ENCODE results near the gene ACR. TPM values are rescaled to one million over a fixed set of nuclear protein-coding genes. Genes with fewer than 3 reads are reported as not detected.

The ACR gene
- total and polyA plus RNA-seq, 2 of the 13 experiments (the other 11 are each of a cell fraction or from before 2014, with no cell fraction given) = 0.15 TPM; not detected in 1

DNA sequence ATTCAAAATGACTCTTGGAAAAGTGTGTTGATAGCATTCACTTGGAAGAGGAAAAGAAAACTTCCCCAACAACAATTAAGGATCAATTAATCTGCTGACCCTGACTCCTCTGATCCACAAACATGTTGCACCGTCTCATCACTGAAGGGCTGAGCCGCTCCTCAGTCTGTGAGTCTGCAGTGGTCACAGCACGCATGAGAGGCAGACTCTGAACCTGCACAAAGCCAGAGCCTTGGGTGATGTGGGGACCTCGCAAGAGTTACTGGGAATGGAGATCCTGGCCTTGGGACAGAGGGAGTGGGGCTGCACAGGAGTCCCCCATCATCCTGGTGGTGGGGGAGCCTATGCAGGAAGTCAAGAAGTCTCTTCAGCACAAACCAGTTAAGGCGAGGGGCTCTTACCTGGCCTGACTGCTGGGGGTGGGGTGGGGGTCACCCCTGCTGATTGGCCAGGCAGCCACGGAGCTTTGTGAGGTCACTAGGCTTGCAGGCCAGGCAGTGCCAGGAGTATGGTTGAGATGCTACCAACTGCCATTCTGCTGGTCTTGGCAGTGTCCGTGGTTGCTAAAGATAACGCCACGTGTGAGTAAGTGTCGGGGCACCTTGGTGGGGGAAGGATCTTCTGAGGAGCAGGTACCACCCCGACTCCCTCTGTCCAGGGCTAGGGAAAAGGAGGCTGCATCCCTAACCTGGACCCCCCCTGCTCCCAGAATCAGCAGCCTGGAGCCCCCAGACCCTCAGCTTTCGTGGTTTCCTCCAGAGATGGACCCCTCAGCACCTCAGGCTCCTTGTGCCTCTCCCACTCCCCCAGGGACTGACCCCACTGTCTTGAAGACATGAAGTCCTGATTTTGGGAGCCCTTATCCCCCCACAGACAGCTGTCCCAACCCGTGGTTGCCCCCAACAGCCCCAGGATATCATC, at the start of gene ACR (continued):
- TF ChIP-seq, protein P1, sequence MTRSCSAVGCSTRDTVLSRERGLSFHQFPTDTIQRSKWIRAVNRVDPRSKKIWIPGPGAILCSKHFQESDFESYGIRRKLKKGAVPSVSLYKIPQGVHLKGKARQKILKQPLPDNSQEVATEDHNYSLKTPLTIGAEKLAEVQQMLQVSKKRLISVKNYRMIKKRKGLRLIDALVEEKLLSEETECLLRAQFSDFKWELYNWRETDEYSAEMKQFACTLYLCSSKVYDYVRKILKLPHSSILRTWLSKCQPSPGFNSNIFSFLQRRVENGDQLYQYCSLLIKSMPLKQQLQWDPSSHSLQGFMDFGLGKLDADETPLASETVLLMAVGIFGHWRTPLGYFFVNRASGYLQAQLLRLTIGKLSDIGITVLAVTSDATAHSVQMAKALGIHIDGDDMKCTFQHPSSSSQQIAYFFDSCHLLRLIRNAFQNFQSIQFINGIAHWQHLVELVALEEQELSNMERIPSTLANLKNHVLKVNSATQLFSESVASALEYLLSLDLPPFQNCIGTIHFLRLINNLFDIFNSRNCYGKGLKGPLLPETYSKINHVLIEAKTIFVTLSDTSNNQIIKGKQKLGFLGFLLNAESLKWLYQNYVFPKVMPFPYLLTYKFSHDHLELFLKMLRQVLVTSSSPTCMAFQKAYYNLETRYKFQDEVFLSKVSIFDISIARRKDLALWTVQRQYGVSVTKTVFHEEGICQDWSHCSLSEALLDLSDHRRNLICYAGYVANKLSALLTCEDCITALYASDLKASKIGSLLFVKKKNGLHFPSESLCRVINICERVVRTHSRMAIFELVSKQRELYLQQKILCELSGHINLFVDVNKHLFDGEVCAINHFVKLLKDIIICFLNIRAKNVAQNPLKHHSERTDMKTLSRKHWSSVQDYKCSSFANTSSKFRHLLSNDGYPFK (CRISPR knock-in tag; IDR thresholded peaks at IDR 0.05; ENCODE audit: borderline replicate concordance) = no peak
- TF ChIP-seq PRMT3 (CRISPR knock-in tag; IDR thresholded peaks at IDR 0.05; ENCODE audit: borderline replicate concordance, low read depth) (no peak), KDM1A (CRISPR knock-in tag; IDR thresholded peaks at IDR 0.05) (no peak), MEF2D (CRISPR knock-in tag; IDR thresholded peaks at IDR 0.05) (no peak), SKI (IDR thresholded peaks at IDR 0.05; ENCODE audit: partially characterized antibody) (no peak)
- TF ChIP-seq, protein P2, sequence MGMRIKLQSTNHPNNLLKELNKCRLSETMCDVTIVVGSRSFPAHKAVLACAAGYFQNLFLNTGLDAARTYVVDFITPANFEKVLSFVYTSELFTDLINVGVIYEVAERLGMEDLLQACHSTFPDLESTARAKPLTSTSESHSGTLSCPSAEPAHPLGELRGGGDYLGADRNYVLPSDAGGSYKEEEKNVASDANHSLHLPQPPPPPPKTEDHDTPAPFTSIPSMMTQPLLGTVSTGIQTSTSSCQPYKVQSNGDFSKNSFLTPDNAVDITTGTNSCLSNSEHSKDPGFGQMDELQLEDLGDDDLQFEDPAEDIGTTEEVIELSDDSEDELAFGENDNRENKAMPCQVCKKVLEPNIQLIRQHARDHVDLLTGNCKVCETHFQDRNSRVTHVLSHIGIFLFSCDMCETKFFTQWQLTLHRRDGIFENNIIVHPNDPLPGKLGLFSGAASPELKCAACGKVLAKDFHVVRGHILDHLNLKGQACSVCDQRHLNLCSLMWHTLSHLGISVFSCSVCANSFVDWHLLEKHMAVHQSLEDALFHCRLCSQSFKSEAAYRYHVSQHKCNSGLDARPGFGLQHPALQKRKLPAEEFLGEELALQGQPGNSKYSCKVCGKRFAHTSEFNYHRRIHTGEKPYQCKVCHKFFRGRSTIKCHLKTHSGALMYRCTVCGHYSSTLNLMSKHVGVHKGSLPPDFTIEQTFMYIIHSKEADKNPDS (CRISPR knock-in tag; IDR thresholded peaks at IDR 0.05) = no peak

DNA sequence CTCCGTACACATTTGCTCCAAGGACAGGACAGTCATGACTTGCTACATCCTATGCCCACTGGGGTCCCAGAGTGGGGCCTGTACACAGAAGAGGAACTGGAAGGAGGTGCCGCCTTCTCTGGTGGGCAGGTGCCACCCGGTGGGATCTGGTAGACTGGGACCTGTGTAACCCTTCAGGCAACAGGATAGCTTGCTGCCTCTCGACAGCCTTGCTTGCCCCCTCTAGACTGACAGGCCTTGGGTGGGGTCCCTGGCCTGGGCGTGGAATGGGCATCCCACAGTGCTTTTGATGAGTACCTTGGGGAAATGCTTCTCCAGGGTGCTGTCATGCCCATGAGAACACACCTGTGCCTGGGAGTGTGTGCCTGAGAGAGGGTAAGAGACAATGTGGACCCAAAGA, 49.6 kb upstream of the ACR start:
- 100% methylated on average over 2 of the region's 5 CpGs for WGBS (ENCODE audit: low lambda C conversion rate)
- no peak for FAIRE-seq
- BruUV-seq (replicated peaks) = no TSS peak
- Histone ChIP-seq H2AFZ (ENCODE audit: low read length) (no peak overlapping the region), H3K4me3 (replicated peaks in 1 of 3; ENCODE audit: insufficient read depth in 1 of 3, low read depth in 2 of 3, low read length in 3 of 3) (no peak overlapping the region), H3K27ac (ENCODE audit: extremely low read length, insufficient read depth, low read length) (no peak overlapping the region), H4K20me1 (ENCODE audit: insufficient read depth, low read length) (no peaks in the 10 kb centered on the region), H3K27me3 (ENCODE audit: control insufficient read depth in 1 of 2, insufficient read depth in 2 of 2, low read length in 2 of 2) (no peaks in the 10 kb centered on the region), H3K9ac (ENCODE audit: insufficient read depth, low read depth, low read length) (no peak overlapping the region), H3K9me3 (ENCODE audit: low read length) (no peaks in the 10 kb centered on the region), H3K4me1 (ENCODE audit: insufficient read depth, low read length) (peaks cover 16% of the 10 kb centered on the region), H3K4me2 (ENCODE audit: low read depth, low read length) (no peak overlapping the region), H3K79me2 (ENCODE audit: insufficient read depth, low read length) (no peaks in the 10 kb centered on the region), H3K36me3 (replicated peaks in 1 of 2; ENCODE audit: control insufficient read depth in 1 of 2, insufficient read depth in 2 of 2, low read length in 2 of 2) (no peaks in the 10 kb centered on the region)
- intact Hi-C loops (cut with micrococcal nuclease; ENCODE audit: unreplicated experiment) = no loop called here
- in situ Hi-C loops (cut with HindIII; ENCODE audit: extremely low pct_ligation_motif_present, low pct_unique_long_range_greater_than_20kb) = no loop called here
- no peak for DNase-seq (ENCODE audit: low spot score)
- ChIA-PET POLR2A (no interaction called here), CTCF (ENCODE audit: low intra/inter-chr PET ratio, low total read pairs) (no interaction called here)
- no peak for ATAC-seq
- TF ChIP-seq KDM2A (CRISPR knock-in tag; IDR thresholded peaks at IDR 0.05; ENCODE audit: borderline replicate concordance, low read depth) (no peak), GZF1 (CRISPR knock-in tag; IDR thresholded peaks at IDR 0.05) (no peak), PHF20 (CRISPR knock-in tag; IDR thresholded peaks at IDR 0.05) (no peak), ZSCAN9 (CRISPR knock-in tag; IDR thresholded peaks at IDR 0.05; ENCODE audit: borderline replicate concordance) (no peak), ZNF570 (CRISPR knock-in tag; IDR thresholded peaks at IDR 0.05; ENCODE audit: borderline replicate concordance) (no peak), ZNF549 (CRISPR knock-in tag; IDR thresholded peaks at IDR 0.05) (no peak), SOX5 (CRISPR knock-in tag; IDR thresholded peaks at IDR 0.05; ENCODE audit: borderline replicate concordance) (no peak), CREB1 (IDR thresholded peaks at IDR 0.05) (no peak), CREB1 (CRISPR knock-in tag; IDR thresholded peaks at IDR 0.05) (no peak)
- TF ChIP-seq, protein P3, sequence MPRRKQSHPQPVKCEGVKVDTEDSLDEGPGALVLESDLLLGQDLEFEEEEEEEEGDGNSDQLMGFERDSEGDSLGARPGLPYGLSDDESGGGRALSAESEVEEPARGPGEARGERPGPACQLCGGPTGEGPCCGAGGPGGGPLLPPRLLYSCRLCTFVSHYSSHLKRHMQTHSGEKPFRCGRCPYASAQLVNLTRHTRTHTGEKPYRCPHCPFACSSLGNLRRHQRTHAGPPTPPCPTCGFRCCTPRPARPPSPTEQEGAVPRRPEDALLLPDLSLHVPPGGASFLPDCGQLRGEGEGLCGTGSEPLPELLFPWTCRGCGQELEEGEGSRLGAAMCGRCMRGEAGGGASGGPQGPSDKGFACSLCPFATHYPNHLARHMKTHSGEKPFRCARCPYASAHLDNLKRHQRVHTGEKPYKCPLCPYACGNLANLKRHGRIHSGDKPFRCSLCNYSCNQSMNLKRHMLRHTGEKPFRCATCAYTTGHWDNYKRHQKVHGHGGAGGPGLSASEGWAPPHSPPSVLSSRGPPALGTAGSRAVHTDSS (CRISPR knock-in tag; conservative IDR thresholded peaks at IDR 0.05) = no peak

Data from HepG2 (cell line).